GM19099 (cell line): ENCODE data around the gene PATE3.

Source experiments
- POLR2A ChIP-seq: IDR thresholded peaks from 3 replicates; pipeline ENCODE4 v1.6.1; 2011; ENCODE audit warnings: low read depth; ENCODE audit not compliant: insufficient read length; ENCODE audit errors: extremely low read depth

Gene PATE3

DNA sequence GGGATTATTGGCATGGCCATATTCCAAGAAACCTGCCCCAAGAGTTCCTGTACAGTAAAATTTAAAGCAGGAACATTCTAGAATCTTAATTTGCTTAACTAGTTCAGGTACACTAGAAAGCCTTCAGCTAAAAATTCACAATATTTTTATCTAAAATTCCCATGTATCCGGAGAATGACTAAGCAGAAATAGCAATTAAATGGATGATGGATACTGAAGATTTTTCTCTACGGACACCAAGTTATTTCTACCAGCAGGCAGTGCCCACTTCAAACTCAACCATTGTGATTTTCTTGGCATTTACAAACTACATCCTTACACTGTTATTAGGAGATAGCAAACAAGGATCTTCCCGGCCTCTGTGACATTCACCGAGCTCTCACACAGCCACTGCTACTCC, 2.9 kb downstream of the PATE3 start:
- no peak for TF ChIP-seq POLR2A

GRCh38 chr11:125797641-125798040, 9.7 kb downstream of the PATE3 start:
- TF ChIP-seq POLR2A = no peak

GRCh38 chr11:125799808-125800207, 11.9 kb downstream of the PATE3 start:
- TF ChIP-seq POLR2A = no peak

- no peak for TF ChIP-seq POLR2A
Measured at GRCh38 chr11:125802387-125802786, 14.5 kb downstream of the PATE3 start.

DNA sequence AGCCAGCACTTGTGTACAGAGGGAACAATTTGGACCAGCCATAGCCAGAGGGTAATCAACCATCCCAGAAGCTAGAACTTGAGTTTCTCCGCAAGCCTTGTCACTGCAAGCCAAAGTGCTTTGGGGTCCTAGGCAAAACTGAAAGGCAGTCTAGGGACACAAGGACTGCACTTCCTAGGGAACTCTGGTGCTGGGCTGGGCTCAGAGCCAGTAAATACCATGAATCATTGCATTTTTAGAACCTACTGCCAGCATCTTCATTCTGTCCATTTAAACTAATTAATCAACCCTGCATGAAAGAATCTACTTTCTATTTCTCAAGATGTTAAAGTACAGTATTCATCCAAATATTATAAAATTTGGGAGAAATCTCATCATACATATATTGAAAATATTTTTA, 20.0 kb downstream of the PATE3 start:
- TF ChIP-seq POLR2A = no peak

DNA sequence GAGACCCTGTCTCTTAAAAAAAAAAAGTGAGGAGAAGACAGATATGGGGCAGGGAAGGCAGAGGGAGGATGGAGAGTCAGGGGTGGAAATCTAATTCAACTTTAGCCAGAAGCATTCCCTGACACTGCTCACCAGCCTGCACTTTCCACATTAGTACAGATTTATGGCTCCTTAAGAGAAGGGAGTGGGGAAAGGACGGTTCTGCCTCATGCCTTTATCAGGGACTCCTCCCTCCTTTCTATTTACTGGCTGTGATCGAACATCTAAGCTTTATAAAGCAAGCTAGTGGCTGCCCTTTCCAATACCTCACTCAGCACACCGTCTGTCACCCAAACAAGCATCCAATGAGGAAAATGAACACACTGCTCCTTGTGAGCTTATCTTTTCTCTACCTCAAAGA, 45.1 kb downstream of the PATE3 start, which contains the start of gene PATE4:
Gene PATE4, plus strand, starts transcription at position 301 of the 400 bp plus-strand sequence. Its CDS starts 44 bp downstream, at position 345.
- no peak for TF ChIP-seq POLR2A

- no peak for TF ChIP-seq POLR2A
Measured at GRCh38 chr11:125835748-125836147, 47.8 kb downstream of the PATE3 start.
